H9 (cell line): ENCODE measurements around the gene NAA25. TPM values are rescaled to one million over a fixed set of nuclear protein-coding genes. Genes with fewer than 3 reads are reported as not detected.

Experiments used
- DNase-seq: peaks from one replicate; pipeline ENCODE4 v3.0.0-alpha.2; 2017
- H2AFZ ChIP-seq: one replicate; pipeline ENCODE4 v1.6.1; 2013; ENCODE audit warnings: mild to moderate bottlenecking, low read length, control low read depth, moderate library complexity
- H2AK5ac ChIP-seq: 2 replicates; pipeline ENCODE4 v1.6.1; 2013; ENCODE audit warnings: low read length, control low read depth, mixed read lengths; ENCODE audit not compliant: insufficient read length
- H2BK120ac ChIP-seq: one replicate; pipeline ENCODE4 v1.6.1; 2013; ENCODE audit warnings: low read depth, mild to moderate bottlenecking, low read length, control low read depth, inconsistent platforms; ENCODE audit not compliant: poor library complexity, severe bottlenecking
- H2BK12ac ChIP-seq: 2 replicates; pipeline ENCODE4 v1.6.1; 2013; ENCODE audit warnings: low read length, control low read depth, mixed read lengths, low read depth; ENCODE audit not compliant: insufficient read length
- H2BK15ac ChIP-seq: 2 replicates; pipeline ENCODE4 v1.6.1; 2013; ENCODE audit warnings: low read depth, low read length, control low read depth
- H2BK20ac ChIP-seq: one replicate; pipeline ENCODE4 v1.6.1; 2013; ENCODE audit warnings: low read depth, mild to moderate bottlenecking, low read length, control low read depth, inconsistent platforms; ENCODE audit not compliant: poor library complexity, severe bottlenecking
- H2BK5ac ChIP-seq: 2 replicates; pipeline ENCODE4 v1.6.1; 2013; ENCODE audit warnings: low read length, control low read depth, mixed read lengths; ENCODE audit not compliant: insufficient read length
- H3K14ac ChIP-seq: 2 replicates; pipeline ENCODE4 v1.6.1; 2013; ENCODE audit warnings: low read length, control low read depth; ENCODE audit not compliant: insufficient read depth
- H3K18ac ChIP-seq: 2 replicates; pipeline ENCODE4 v1.6.1; 2013; ENCODE audit warnings: low read depth, mild to moderate bottlenecking, mixed read lengths, low read length, control low read depth; ENCODE audit not compliant: insufficient read length
- H3K23ac ChIP-seq: 2 replicates; pipeline ENCODE4 v1.6.1; 2013; ENCODE audit warnings: low read length, control low read depth, mixed read lengths, low read depth; ENCODE audit not compliant: insufficient read length
- H3K23me2 ChIP-seq: 2 replicates; pipeline ENCODE4 v1.6.1; 2013; ENCODE audit warnings: low read depth, mild to moderate bottlenecking, mixed read lengths, low read length, control low read depth; ENCODE audit not compliant: insufficient read length, poor library complexity, severe bottlenecking
- H3K27ac ChIP-seq: 2 replicates; pipeline ENCODE4 v1.5.1; 2013; ENCODE audit warnings: low read length, control low read depth, mixed read lengths, low read depth; ENCODE audit not compliant: insufficient read length
- H3K27me3 ChIP-seq: 2 replicates; pipeline ENCODE4 v1.6.1; 2013; ENCODE audit warnings: low read length, control low read depth, inconsistent platforms; ENCODE audit not compliant: insufficient read depth
- H3K4ac ChIP-seq: 2 replicates; pipeline ENCODE4 v1.6.1; 2013; ENCODE audit warnings: low read depth, mild to moderate bottlenecking, control low read depth, inconsistent platforms, low read length, moderate library complexity
- H3K4me1 ChIP-seq: 2 replicates; pipeline ENCODE4 v1.6.1; 2013; ENCODE audit warnings: low read length, control low read depth, inconsistent platforms; ENCODE audit not compliant: insufficient read depth
- H3K4me2 ChIP-seq: 2 replicates; pipeline ENCODE4 v1.6.1; 2013; ENCODE audit warnings: low read length, control low read depth, mixed read lengths; ENCODE audit not compliant: insufficient read length, insufficient read depth
- H3K56ac ChIP-seq: 2 replicates; pipeline ENCODE4 v1.6.1; 2013; ENCODE audit warnings: low read depth, mild to moderate bottlenecking, mixed read lengths, low read length, control low read depth; ENCODE audit not compliant: insufficient read length
- H3K79me1 ChIP-seq: 2 replicates; pipeline ENCODE4 v1.6.1; 2013; ENCODE audit warnings: low read depth, mild to moderate bottlenecking, moderate library complexity, low read length, control low read depth, inconsistent platforms; ENCODE audit not compliant: insufficient read depth, poor library complexity, severe bottlenecking
- H3K79me2 ChIP-seq: 2 replicates; pipeline ENCODE4 v1.6.1; 2013; ENCODE audit warnings: low read length, control low read depth, inconsistent platforms; ENCODE audit not compliant: insufficient read depth
- H3K9ac ChIP-seq: 2 replicates; pipeline ENCODE4 v1.6.1; 2013; ENCODE audit warnings: low read length, control low read depth, mixed read lengths; ENCODE audit not compliant: insufficient read length; ENCODE audit errors: extremely low read depth
- H3K9me3 ChIP-seq: one replicate; pipeline ENCODE4 v1.6.1; 2013; ENCODE audit warnings: low read depth, low read length, inconsistent platforms; ENCODE audit not compliant: control insufficient read depth
- H3T11ph ChIP-seq: one replicate; pipeline ENCODE4 v1.6.1; 2013; ENCODE audit warnings: mild to moderate bottlenecking, low read length, control low read depth, inconsistent platforms
- H4K20me1 ChIP-seq: one replicate; pipeline ENCODE4 v1.6.1; 2013; ENCODE audit not compliant: control insufficient read depth, insufficient read length, insufficient read depth
- H4K5ac ChIP-seq: 2 replicates; pipeline ENCODE4 v1.6.1; 2013; ENCODE audit warnings: low read depth, mild to moderate bottlenecking, mixed read lengths, low read length, control low read depth; ENCODE audit not compliant: insufficient read length
- H4K8ac ChIP-seq: replicated peaks from 2 replicates; pipeline ENCODE4 v1.6.1; 2013; ENCODE audit warnings: low read length, control low read depth, mixed read lengths, low read depth; ENCODE audit not compliant: insufficient read length
- H4K91ac ChIP-seq: 2 replicates; pipeline ENCODE4 v1.6.1; 2013; ENCODE audit warnings: low read depth, mild to moderate bottlenecking, moderate library complexity, mixed read lengths, low read length, control low read depth; ENCODE audit not compliant: insufficient read length
- H3K27ac Mint-ChIP-seq, 3 experiments: 2 replicates in 2 of 3; 3 replicates in 1 of 3; pipeline ENCODE4 v1.8.0; 2020 to 2021; ENCODE audit warnings: mixed read lengths in 3 of 3, mild to moderate bottlenecking in 1 of 3, moderate library complexity in 1 of 3
- H3K27me3 Mint-ChIP-seq: 2 replicates; pipeline ENCODE4 v1.8.0; 2021; ENCODE audit warnings: low read depth, mild to moderate bottlenecking, moderate library complexity, mixed read lengths
- H3K36me3 Mint-ChIP-seq, 3 experiments: 2 replicates in 2 of 3; 3 replicates in 1 of 3; pipeline ENCODE4 v1.8.0; 2020 to 2021; ENCODE audit warnings: low read depth in 3 of 3, mixed read lengths in 3 of 3; ENCODE audit not compliant: insufficient read depth in 1 of 3
- H3K4me1 Mint-ChIP-seq, 2 experiments: 2 replicates each; pipeline ENCODE4 v1.8.0; 2020; ENCODE audit warnings: mixed read lengths in 2 of 2
- H3K4me3 Mint-ChIP-seq, 2 experiments: 2 replicates in 1 of 2; 3 replicates in 1 of 2; pipeline ENCODE4 v1.8.0; 2020 to 2021; ENCODE audit warnings: mild to moderate bottlenecking in 2 of 2, mixed read lengths in 2 of 2, moderate library complexity in 1 of 2
- H3K9me3 Mint-ChIP-seq, 2 experiments: 2 replicates in 1 of 2; 3 replicates in 1 of 2; pipeline ENCODE4 v1.8.0; 2020; ENCODE audit warnings: mild to moderate bottlenecking in 2 of 2, mixed read lengths in 2 of 2, moderate library complexity in 1 of 2
- WGBS: extraction: QIAGEN DNeasy Blood & Tissue Kit; methylation state at CpG from one replicate; pipeline ENCODE4 v1.1.7; 2013; ENCODE audit warnings: missing lambda C conversion rate, low lambda C conversion rate, mixed read lengths; ENCODE audit not compliant: insufficient read length; ENCODE audit errors: extremely low coverage; 5-methylcytosine and 5-hydroxymethylcytosine counted together
- long read RNA-seq: library from polyadenylated mRNA; unstranded; transcript quantifications from one replicate; pipeline ENCODE4 v2.0.0, GENCODE V29; 2020
- total RNA-seq: library from RNA; stranded (reverse); gene quantifications from 2 replicates; pipeline ENCODE4 v1.2.1, GENCODE V29; 2021
- TF ChIP-seq, protein P1 (sequence below): fragments of 200-600 bp; sonication (generic); conservative IDR thresholded peaks from 3 replicates; pipeline ENCODE4 v1.8.0; 2021; ENCODE audit warnings: antibody characterized with exemption, mild to moderate bottlenecking

NAA25 gene
- 54.3 and 57.1 TPM in 2 replicates for total RNA-seq
- long read RNA-seq, full-length matches to known transcripts: 7 of 627 reads
- long read RNA-seq, partial matches to known transcripts: 525 of 627 reads
- long read RNA-seq, other reads (novel, unspliced or antisense): 95 of 627 reads

DNA sequence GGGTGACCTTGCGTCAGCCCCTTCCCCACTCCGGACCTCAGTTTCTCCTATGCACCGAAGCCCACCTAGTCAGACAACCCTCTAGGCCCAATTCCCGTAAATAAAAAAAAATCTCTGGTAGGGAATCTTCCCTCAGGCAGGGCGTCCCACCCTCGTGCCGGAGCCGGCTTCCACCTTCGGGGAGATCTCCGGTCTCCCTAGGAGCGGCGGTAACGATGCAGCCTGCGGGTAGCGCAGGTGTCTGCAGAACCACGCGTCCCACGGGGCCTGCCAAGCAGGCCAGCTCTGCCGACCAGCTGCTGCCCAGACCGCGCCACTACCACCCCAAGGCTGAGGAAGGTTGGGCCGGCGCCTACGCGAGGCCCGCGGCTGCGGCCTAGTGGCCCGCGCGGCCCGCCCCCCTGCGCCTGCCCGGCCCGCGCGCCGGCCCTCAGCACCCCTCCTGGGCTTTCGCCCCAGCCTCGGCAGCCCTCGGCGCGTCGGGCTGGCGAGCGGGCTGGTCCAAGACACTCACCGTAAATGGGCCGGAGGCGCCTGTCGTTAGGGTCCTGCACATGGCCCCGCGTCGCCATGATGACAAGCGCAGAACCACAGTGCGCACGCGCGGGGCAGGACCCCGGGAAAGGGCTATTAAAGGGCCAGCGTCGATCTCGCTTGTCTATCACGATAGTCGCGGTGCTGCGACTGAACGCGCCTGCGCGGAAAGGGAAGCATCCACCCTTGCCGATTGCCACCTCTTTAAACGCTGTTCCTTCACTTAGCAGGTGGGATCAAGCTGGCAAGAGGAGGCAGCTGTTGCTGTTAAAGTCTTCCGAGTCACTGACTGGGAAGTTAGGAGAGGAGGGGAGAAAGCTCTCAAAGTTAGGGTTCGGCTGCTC lies at the start of gene NAA25:
NAA25 (minus strand) TSS at position 582 of the 878 bp plus-strand sequence; CDS start at position 572, 10 bp downstream.
- Histone ChIP-seq H2AFZ (no peak within 1 kb of the TSS), H3K27ac (peak within 1 kb of the TSS; percentile 62), H3K9ac (peak within 1 kb of the TSS; percentile 92), H3K14ac (peak within 1 kb of the TSS; percentile 72), H4K8ac (no peak within 1 kb of the TSS), H4K5ac (no peak within 1 kb of the TSS), H4K20me1 (no peaks in the 10 kb centered on the region), H3K4ac (no peak within 1 kb of the TSS; the same call in 1 of the 2 replicates), H3K18ac (peak within 1 kb of the TSS; percentile 52), H2BK5ac (no peak within 1 kb of the TSS), H3K27me3 (no peaks in the 10 kb centered on the region), H3K23ac (no peak within 1 kb of the TSS), H2AK5ac (no peak within 1 kb of the TSS), H3K23me2 (peaks cover 11% of the 10 kb centered on the region), H3K9me3 (no peaks in the 10 kb centered on the region), H3T11ph (peak within 1 kb of the TSS; percentile 57), H2BK20ac (no peak within 1 kb of the TSS), H3K56ac (no peak within 1 kb of the TSS), H3K79me2 (peaks cover 41% of the 10 kb centered on the region), H3K79me1 (peaks cover 3% of the 10 kb centered on the region), H3K4me1 (no peaks in the 10 kb centered on the region; the same call in 1 of the 2 replicates), H3K4me2 (peak within 1 kb of the TSS; percentile 87), H2BK120ac (peak within 1 kb of the TSS; percentile 7), H2BK15ac (no peak within 1 kb of the TSS), H2BK12ac (no peak within 1 kb of the TSS), H4K91ac (no peak within 1 kb of the TSS)
- no peaks in the 10 kb centered on the region for H3K9me3 Mint-ChIP-seq
- H3K4me3 Mint-ChIP-seq: peak within 1 kb of the TSS; percentile 96 to 98
- TF ChIP-seq, protein P1, sequence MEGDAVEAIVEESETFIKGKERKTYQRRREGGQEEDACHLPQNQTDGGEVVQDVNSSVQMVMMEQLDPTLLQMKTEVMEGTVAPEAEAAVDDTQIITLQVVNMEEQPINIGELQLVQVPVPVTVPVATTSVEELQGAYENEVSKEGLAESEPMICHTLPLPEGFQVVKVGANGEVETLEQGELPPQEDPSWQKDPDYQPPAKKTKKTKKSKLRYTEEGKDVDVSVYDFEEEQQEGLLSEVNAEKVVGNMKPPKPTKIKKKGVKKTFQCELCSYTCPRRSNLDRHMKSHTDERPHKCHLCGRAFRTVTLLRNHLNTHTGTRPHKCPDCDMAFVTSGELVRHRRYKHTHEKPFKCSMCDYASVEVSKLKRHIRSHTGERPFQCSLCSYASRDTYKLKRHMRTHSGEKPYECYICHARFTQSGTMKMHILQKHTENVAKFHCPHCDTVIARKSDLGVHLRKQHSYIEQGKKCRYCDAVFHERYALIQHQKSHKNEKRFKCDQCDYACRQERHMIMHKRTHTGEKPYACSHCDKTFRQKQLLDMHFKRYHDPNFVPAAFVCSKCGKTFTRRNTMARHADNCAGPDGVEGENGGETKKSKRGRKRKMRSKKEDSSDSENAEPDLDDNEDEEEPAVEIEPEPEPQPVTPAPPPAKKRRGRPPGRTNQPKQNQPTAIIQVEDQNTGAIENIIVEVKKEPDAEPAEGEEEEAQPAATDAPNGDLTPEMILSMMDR: no peak
- DNase-seq: peak; percentile 94
- H3K27me3 Mint-ChIP-seq: no peaks in the 10 kb centered on the region
- WGBS: no CpG with 5 or more reads among the region's 74 CpGs
- peaks cover 53 to 65% of the 10 kb centered on the region in 2 experiments for H3K4me1 Mint-ChIP-seq
- H3K36me3 Mint-ChIP-seq: peaks cover 7 to 17% (median 16%) of the 10 kb centered on the region in 3 experiments; a peak in 6 of 7 replicates
- H3K27ac Mint-ChIP-seq: peak within 1 kb of the TSS; percentile 98 to 99 (median 98)
